Measurements from ENCODE around the gene KCNH1. TPM values are rescaled to one million over a fixed set of nuclear protein-coding genes. Genes with fewer than 3 reads are reported as not detected.

Gene KCNH1
- total and polyA plus RNA-seq, 10 of the 15 experiments (the other 5 are each of a cell fraction or from before 2014, with no cell fraction given) = 0.02 to 0.04 (median 0.04) TPM; not detected in 7

DNA sequence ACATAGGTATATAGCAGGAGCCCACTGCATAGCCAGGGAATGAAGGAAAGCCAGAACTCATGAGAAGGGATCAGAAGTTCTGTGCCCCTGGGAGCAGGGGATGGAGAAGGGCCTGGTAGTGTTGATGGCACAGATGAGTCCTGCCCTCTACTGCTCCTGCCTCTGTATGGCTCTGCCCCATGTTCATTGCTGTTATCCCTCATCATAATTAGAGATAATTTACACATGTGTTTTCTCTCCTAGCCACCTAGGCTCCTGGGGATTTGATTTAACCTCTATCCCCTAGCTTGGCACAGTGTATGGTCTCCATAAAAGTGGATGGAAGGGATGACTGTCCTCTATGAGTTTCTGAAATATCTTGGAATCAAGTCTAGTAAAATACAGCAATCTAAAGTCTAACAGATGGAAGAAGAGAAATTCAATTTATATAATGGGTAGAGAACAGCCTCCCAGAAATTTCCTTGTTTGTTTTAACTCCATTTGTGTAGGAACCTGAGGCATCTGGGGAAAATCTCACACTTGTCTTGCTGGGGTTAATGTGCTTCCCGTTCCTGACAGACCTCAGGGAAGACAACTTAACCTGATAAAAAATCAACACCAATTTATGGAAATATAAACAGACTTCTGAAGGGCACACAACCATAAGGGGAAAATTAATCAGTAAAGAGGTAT lies 411.4 kb downstream of the KCNH1 start:
- WGBS (ENCODE audit: insufficient coverage, insufficient replicate concordance, low lambda C conversion rate, missing lambda C conversion rate) = 0% methylated on average over 1 of the region's 1 CpG
- TF ChIP-seq LARP7 (IDR thresholded peaks at IDR 0.05) (no peak), CHD1 (IDR thresholded peaks at IDR 0.05; ENCODE audit: low read depth, low read length) (no peak)
- no peak for ATAC-seq
- no TSS peak for BruUV-seq (replicated peaks)
- no peak for DNase-seq (ENCODE audit: low read depth, low spot score)
- ChIA-PET CTCF (no interaction called here), RAD21 (ENCODE audit: unreplicated experiment) (no interaction called here), POLR2A (no interaction called here), SMC1A (ENCODE audit: uncharacterized antibody, unreplicated experiment) (no interaction called here)
- Histone ChIP-seq H3K4me2 (ENCODE audit: control insufficient read depth, insufficient read depth) (no peak overlapping the region), H3K9me3 (replicated peaks; ENCODE audit: control insufficient read depth, insufficient read depth, low read length) (no peaks in the 10 kb centered on the region), H3K27me3 (replicated peaks in 1 of 2; ENCODE audit: control insufficient read depth in 2 of 2, insufficient read depth in 2 of 2, low read length in 1 of 2) (no peaks in the 10 kb centered on the region), H3K27ac (ENCODE audit: control insufficient read depth, insufficient read depth) (no peak overlapping the region), H3K79me2 (ENCODE audit: control insufficient read depth, insufficient read depth, low read length) (no peaks in the 10 kb centered on the region), H3K4me3 (no peak overlapping the region), H3K4me1 (ENCODE audit: control insufficient read depth, insufficient read depth, low read length) (no peaks in the 10 kb centered on the region), H3K9ac (ENCODE audit: control insufficient read depth, insufficient read depth, low read length) (no peak overlapping the region), H4K20me1 (ENCODE audit: control insufficient read depth, insufficient read depth) (no peaks in the 10 kb centered on the region), H3K36me3 (ENCODE audit: control insufficient read depth in 2 of 2, insufficient read depth in 2 of 2, low read length in 1 of 2) (no peaks in the 10 kb centered on the region), H2AFZ (ENCODE audit: control insufficient read depth, low read depth, low read length) (no peak overlapping the region)
- in situ Hi-C loops (cut with MboI) (no loop called here), intact Hi-C loops (cut with micrococcal nuclease; ENCODE audit: unreplicated experiment) (no loop called here)
- FAIRE-seq = no peak

DNA sequence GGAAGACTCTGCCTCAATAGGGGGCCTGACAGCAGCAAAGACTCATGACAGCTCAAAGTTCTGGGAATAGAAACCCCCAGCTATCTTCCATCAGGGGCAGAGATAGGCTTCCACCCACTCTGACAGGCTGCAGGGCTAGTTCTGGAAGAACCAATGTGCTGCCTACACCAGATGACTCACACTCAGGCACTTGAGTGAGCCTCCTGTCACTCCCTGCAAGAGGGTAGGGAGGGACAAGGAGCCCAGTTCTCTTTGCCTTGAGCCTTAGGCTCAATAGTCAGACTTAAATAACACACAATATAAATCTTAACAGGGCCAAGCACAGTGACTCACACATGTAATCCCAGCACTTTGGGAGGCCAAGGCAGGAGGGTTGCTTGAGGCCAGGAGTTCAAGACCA lies 418.9 kb downstream of the KCNH1 start:
- ChIA-PET CTCF (no interaction called here), SMC1A (ENCODE audit: uncharacterized antibody, unreplicated experiment) (interaction anchor here (0.6 to 1.2 kb wide), 3 partner anchors 10 to 312 kb away, joined by 3 read pairs; no protein-coding TSS in a partner anchor), RAD21 (ENCODE audit: unreplicated experiment) (interaction anchor here (1.4 kb wide), 1 partner anchor 11 kb away, joined by 3 read pairs; no protein-coding TSS in a partner anchor), POLR2A (no interaction called here)
- Histone ChIP-seq H3K27ac (ENCODE audit: control insufficient read depth, insufficient read depth) (no peak overlapping the region), H3K4me3 (no peak overlapping the region), H3K9me3 (replicated peaks; ENCODE audit: control insufficient read depth, insufficient read depth, low read length) (no peaks in the 10 kb centered on the region), H3K4me2 (ENCODE audit: control insufficient read depth, insufficient read depth) (no peak overlapping the region), H3K4me1 (ENCODE audit: control insufficient read depth, insufficient read depth, low read length) (no peaks in the 10 kb centered on the region), H3K36me3 (ENCODE audit: control insufficient read depth in 2 of 2, insufficient read depth in 2 of 2, low read length in 1 of 2) (no peaks in the 10 kb centered on the region), H3K9ac (ENCODE audit: control insufficient read depth, insufficient read depth, low read length) (no peak overlapping the region), H4K20me1 (ENCODE audit: control insufficient read depth, insufficient read depth) (no peaks in the 10 kb centered on the region), H3K79me2 (ENCODE audit: control insufficient read depth, insufficient read depth, low read length) (no peaks in the 10 kb centered on the region), H3K27me3 (replicated peaks in 1 of 2; ENCODE audit: control insufficient read depth in 2 of 2, insufficient read depth in 2 of 2, low read length in 1 of 2) (no peaks in the 10 kb centered on the region), H2AFZ (ENCODE audit: control insufficient read depth, low read depth, low read length) (no peak overlapping the region)
- ATAC-seq (no peak), DNase-seq (ENCODE audit: low read depth, low spot score) (no peak), FAIRE-seq (no peak)
- in situ Hi-C loops (cut with MboI) (no loop called here), intact Hi-C loops (cut with micrococcal nuclease; ENCODE audit: unreplicated experiment) (no loop called here)
- no TSS peak for BruUV-seq (replicated peaks)
- TF ChIP-seq KDM1A (IDR thresholded peaks at IDR 0.05; ENCODE audit: borderline replicate concordance) = no peak
- no peak for TF ChIP-seq ZBED1 (IDR thresholded peaks at IDR 0.05; ENCODE audit: borderline replicate concordance)
- no peak for TF ChIP-seq TCF12 (IDR thresholded peaks at IDR 0.05; ENCODE audit: low read depth, low read length)
- no peak for TF ChIP-seq CBX3 (IDR thresholded peaks at IDR 0.05; ENCODE audit: borderline replicate concordance, low read depth)
- TF ChIP-seq RUNX3 (IDR thresholded peaks at IDR 0.05; ENCODE audit: low read length) = no peak
- no peak for TF ChIP-seq CHD2 (IDR thresholded peaks at IDR 0.05; ENCODE audit: borderline replicate concordance, low read depth, low read length)
- TF ChIP-seq SREBF1 (IDR thresholded peaks at IDR 0.05; ENCODE audit: low read length) = no peak
- no peak for TF ChIP-seq NR2C2 (IDR thresholded peaks at IDR 0.05; ENCODE audit: borderline replicate concordance, control insufficient read depth, insufficient read length, low read depth)
- TF ChIP-seq, protein P1, sequence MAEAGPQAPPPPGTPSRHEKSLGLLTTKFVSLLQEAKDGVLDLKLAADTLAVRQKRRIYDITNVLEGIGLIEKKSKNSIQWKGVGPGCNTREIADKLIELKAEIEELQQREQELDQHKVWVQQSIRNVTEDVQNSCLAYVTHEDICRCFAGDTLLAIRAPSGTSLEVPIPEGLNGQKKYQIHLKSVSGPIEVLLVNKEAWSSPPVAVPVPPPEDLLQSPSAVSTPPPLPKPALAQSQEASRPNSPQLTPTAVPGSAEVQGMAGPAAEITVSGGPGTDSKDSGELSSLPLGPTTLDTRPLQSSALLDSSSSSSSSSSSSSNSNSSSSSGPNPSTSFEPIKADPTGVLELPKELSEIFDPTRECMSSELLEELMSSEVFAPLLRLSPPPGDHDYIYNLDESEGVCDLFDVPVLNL (IDR thresholded peaks at IDR 0.05; ENCODE audit: low read depth, low read length) = no peak
- TF ChIP-seq CEBPB (IDR thresholded peaks at IDR 0.05; ENCODE audit: borderline replicate concordance in 1 of 2, low read depth in 2 of 2, low read length in 2 of 2) = no peak
- no peak for TF ChIP-seq SRF (IDR thresholded peaks at IDR 0.05; ENCODE audit: low read depth in 2 of 2, low read length in 2 of 2)
- TF ChIP-seq, protein P2, sequence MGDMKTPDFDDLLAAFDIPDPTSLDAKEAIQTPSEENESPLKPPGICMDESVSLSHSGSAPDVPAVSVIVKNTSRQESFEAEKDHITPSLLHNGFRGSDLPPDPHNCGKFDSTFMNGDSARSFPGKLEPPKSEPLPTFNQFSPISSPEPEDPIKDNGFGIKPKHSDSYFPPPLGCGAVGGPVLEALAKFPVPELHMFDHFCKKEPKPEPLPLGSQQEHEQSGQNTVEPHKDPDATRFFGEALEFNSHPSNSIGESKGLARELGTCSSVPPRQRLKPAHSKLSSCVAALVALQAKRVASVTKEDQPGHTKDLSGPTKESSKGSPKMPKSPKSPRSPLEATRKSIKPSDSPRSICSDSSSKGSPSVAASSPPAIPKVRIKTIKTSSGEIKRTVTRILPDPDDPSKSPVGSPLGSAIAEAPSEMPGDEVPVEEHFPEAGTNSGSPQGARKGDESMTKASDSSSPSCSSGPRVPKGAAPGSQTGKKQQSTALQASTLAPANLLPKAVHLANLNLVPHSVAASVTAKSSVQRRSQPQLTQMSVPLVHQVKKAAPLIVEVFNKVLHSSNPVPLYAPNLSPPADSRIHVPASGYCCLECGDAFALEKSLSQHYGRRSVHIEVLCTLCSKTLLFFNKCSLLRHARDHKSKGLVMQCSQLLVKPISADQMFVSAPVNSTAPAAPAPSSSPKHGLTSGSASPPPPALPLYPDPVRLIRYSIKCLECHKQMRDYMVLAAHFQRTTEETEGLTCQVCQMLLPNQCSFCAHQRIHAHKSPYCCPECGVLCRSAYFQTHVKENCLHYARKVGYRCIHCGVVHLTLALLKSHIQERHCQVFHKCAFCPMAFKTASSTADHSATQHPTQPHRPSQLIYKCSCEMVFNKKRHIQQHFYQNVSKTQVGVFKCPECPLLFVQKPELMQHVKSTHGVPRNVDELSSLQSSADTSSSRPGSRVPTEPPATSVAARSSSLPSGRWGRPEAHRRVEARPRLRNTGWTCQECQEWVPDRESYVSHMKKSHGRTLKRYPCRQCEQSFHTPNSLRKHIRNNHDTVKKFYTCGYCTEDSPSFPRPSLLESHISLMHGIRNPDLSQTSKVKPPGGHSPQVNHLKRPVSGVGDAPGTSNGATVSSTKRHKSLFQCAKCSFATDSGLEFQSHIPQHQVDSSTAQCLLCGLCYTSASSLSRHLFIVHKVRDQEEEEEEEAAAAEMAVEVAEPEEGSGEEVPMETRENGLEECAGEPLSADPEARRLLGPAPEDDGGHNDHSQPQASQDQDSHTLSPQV (IDR thresholded peaks at IDR 0.05) = no peak

All from GM12878 (cell line).